PFSK-1 (cell line): ENCODE measurements around the gene CEMIP.

ENCODE experiments used
- FOXP2 ChIP-seq: optimal IDR thresholded peaks from 2 replicates; pipeline ENCODE3; 2011; ENCODE audit warnings: borderline replicate concordance, control low read depth, inconsistent platforms; ENCODE audit not compliant: insufficient read depth; ENCODE audit errors: extremely low read length, extremely low read depth
- POLR2AphosphoS5 ChIP-seq: IDR thresholded peaks from 2 replicates; pipeline ENCODE4 v1.6.1; 2012; ENCODE audit warnings: low read depth, mild to moderate bottlenecking, control low read depth, low read length, moderate library complexity
- REST ChIP-seq, 2 experiments: IDR thresholded peaks; 2 replicates each; pipeline versions ENCODE4 v1.6.1 to v1.8.0; 2011 to 2012; ENCODE audit warnings: low read depth in 2 of 2, low read length in 2 of 2, control low read depth in 1 of 2, inconsistent platforms in 1 of 2, mild to moderate bottlenecking in 1 of 2, moderate library complexity in 1 of 2; ENCODE audit not compliant: insufficient read depth in 1 of 2
- SIN3A ChIP-seq: IDR thresholded peaks from 2 replicates; pipeline ENCODE4 v1.6.1; 2012; ENCODE audit warnings: mild to moderate bottlenecking, low read length, moderate library complexity, borderline replicate concordance; ENCODE audit not compliant: insufficient read depth
- TAF1 ChIP-seq: IDR thresholded peaks from 2 replicates; pipeline ENCODE4 v1.6.1; 2012; ENCODE audit warnings: low read length, control low read depth, borderline replicate concordance; ENCODE audit not compliant: insufficient read depth

The CEMIP gene

DNA sequence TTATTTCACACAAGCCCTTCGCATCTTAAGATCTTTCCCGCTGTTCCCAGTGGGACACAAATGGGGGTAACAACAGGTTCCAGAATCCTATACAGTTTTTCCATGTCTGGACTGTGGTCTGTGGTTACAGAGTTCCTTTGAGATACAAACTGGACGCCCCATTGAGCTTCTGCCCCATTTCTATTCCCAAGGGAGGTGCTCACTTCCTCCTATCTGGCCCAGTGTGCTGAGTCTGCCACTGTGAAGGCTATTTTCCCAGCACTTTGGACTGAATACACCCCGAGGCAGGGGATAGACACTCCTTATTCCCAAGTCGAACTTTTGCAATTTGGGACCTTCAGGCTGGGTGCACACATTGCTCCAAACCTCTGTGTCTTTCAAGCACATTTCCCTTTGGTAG, 166.4 kb downstream of the CEMIP start:
- no peak for TF ChIP-seq TAF1
- no peak for TF ChIP-seq POLR2AphosphoS5
- TF ChIP-seq REST (IDR thresholded peaks at IDR 0.05; ENCODE audit: insufficient read depth in 1 of 2, low read depth in 2 of 2, low read length in 2 of 2), result no peak
- TF ChIP-seq FOXP2, result no peak
- no peak for TF ChIP-seq SIN3A

GRCh38 chr15:80946576-80946975, 167.4 kb downstream of the CEMIP start:
- no peak for TF ChIP-seq POLR2AphosphoS5
- TF ChIP-seq REST (IDR thresholded peaks at IDR 0.05; ENCODE audit: insufficient read depth in 1 of 2, low read depth in 2 of 2, low read length in 2 of 2), result no peak
- no peak for TF ChIP-seq TAF1
- TF ChIP-seq SIN3A, result no peak
- TF ChIP-seq FOXP2, result no peak

DNA sequence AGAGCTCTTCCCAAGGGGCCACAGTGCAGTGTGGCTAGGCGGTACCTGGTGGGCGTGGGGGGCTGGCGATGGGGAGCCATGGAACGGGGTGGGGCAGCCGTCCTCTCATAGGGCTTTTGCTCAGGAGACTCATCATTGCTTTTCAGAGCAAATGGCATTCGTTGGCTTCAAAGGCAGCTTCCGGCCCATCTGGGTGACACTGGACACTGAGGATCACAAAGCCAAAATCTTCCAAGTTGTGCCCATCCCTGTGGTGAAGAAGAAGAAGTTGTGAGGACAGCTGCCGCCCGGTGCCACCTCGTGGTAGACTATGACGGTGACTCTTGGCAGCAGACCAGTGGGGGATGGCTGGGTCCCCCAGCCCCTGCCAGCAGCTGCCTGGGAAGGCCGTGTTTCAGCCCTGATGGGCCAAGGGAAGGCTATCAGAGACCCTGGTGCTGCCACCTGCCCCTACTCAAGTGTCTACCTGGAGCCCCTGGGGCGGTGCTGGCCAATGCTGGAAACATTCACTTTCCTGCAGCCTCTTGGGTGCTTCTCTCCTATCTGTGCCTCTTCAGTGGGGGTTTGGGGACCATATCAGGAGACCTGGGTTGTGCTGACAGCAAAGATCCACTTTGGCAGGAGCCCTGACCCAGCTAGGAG, 169.6 kb downstream of the CEMIP start:
- TF ChIP-seq POLR2AphosphoS5 (no peak), SIN3A (no peak), FOXP2 (no peak), TAF1 (no peak)

GRCh38 chr15:80949756-80950155, 170.6 kb downstream of the CEMIP start:
- TF ChIP-seq REST (IDR thresholded peaks at IDR 0.05; ENCODE audit: insufficient read depth in 1 of 2, low read depth in 2 of 2, low read length in 2 of 2), result no peak
- TF ChIP-seq SIN3A, result no peak
- no peak for TF ChIP-seq POLR2AphosphoS5
- TF ChIP-seq FOXP2, result no peak

DNA sequence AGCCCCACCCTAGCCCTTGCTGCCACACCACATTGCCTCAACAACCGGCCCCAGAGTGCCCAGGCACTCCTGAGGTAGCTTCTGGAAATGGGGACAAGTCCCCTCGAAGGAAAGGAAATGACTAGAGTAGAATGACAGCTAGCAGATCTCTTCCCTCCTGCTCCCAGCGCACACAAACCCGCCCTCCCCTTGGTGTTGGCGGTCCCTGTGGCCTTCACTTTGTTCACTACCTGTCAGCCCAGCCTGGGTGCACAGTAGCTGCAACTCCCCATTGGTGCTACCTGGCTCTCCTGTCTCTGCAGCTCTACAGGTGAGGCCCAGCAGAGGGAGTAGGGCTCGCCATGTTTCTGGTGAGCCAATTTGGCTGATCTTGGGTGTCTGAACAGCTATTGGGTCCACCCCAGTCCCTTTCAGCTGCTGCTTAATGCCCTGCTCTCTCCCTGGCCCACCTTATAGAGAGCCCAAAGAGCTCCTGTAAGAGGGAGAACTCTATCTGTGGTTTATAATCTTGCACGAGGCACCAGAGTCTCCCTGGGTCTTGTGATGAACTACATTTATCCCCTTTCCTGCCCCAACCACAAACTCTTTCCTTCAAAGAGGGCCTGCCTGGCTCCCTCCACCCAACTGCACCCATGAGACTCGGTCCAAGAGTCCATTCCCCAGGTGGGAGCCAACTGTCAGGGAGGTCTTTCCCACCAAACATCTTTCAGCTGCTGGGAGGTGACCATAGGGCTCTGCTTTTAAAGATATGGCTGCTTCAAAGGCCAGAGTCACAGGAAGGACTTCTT, 171.3 kb downstream of the CEMIP start:
- no peak for TF ChIP-seq POLR2AphosphoS5
- no peak for TF ChIP-seq REST (IDR thresholded peaks at IDR 0.05; ENCODE audit: insufficient read depth in 1 of 2, low read depth in 2 of 2, low read length in 2 of 2)
- no peak for TF ChIP-seq SIN3A
- no peak for TF ChIP-seq TAF1
- TF ChIP-seq FOXP2, result no peak
